OCI-LY7 (cell line): ENCODE data around the gene FNTB. TPM values are rescaled to one million over a fixed set of nuclear protein-coding genes. Genes with fewer than 3 reads are reported as not detected.

Source experiments
- BruUV-seq: library from RNA; stranded (reverse); fragments of 400-500 nt; replicated peaks from 2 replicates; lab custom pipeline; 2021; lab: Mats Ljungman, UMichigan
- CTCF ChIA-PET: fragments of 300-600 bp; sonication (Branson Sonifier 250); formaldehyde crosslinking; loops from one replicate; lab custom pipeline; 2022; ENCODE audit warnings: antibody characterized with exemption; ENCODE audit not compliant: unreplicated experiment; lab: Charles Lee
- POLR2A ChIA-PET: fragments of 300-600 bp; sonication (Branson Sonifier 250); formaldehyde crosslinking; loops from one replicate; lab custom pipeline; 2022; ENCODE audit warnings: antibody characterized with exemption; lab: Charles Lee
- DNase-seq: peaks from one replicate; pipeline ENCODE4 v3.0.0-alpha.2; 2015; ENCODE audit warnings: low spot score
- H2AFZ ChIP-seq: fragments of 200-600 bp; sonication (generic), shearing (Covaris generic); 2 replicates; pipeline ENCODE4 v1.6.1; 2014; ENCODE audit warnings: mild to moderate bottlenecking, antibody characterized with exemption, low read length, moderate library complexity
- H3K27ac ChIP-seq: fragments of 200-600 bp; sonication (generic); 2 replicates; pipeline ENCODE4 v1.5.1; 2014; ENCODE audit warnings: mixed run types, low read depth, mild to moderate bottlenecking, moderate library complexity, low read length, inconsistent platforms; ENCODE audit not compliant: poor library complexity, severe bottlenecking
- H3K36me3 ChIP-seq: fragments of 200-600 bp; sonication (generic); 2 replicates; pipeline ENCODE4 v1.6.1; 2014; ENCODE audit warnings: mild to moderate bottlenecking, antibody characterized with exemption, low read length, moderate library complexity, mixed read lengths; ENCODE audit not compliant: insufficient read depth
- H3K4me1 ChIP-seq: fragments of 200-600 bp; sonication (generic); 2 replicates; pipeline ENCODE4 v1.5.1; 2014; ENCODE audit warnings: mild to moderate bottlenecking, low read length; ENCODE audit not compliant: insufficient read depth, poor library complexity, severe bottlenecking
- H3K4me2 ChIP-seq: fragments of 200-600 bp; sonication (generic); 2 replicates; pipeline ENCODE4 v1.6.1; 2014; ENCODE audit warnings: mild to moderate bottlenecking, low read length
- H3K4me3 ChIP-seq: fragments of 200-600 bp; sonication (generic); 2 replicates; pipeline ENCODE4 v1.5.1; 2014; ENCODE audit warnings: mild to moderate bottlenecking, low read depth, low read length; ENCODE audit not compliant: poor library complexity, severe bottlenecking
- H3K79me2 ChIP-seq: fragments of 200-600 bp; sonication (generic); 2 replicates; pipeline ENCODE4 v1.6.1; 2016; ENCODE audit warnings: low read depth, mild to moderate bottlenecking, low read length, moderate library complexity, mixed read lengths; ENCODE audit not compliant: insufficient read depth
- H3K9me2 ChIP-seq: fragments of 200-600 bp; sonication (generic); 2 replicates; pipeline ENCODE4 v1.6.1; 2016; ENCODE audit warnings: mild to moderate bottlenecking, low read length, mixed read lengths; ENCODE audit not compliant: insufficient read depth
- H3K9me3 ChIP-seq: fragments of 200-600 bp; sonication (generic); 2 replicates; pipeline ENCODE4 v1.6.1; 2014; ENCODE audit warnings: mild to moderate bottlenecking, mixed run types, low read length, mixed read lengths
- H4K20me1 ChIP-seq: fragments of 200-600 bp; sonication (generic); 2 replicates; pipeline ENCODE4 v1.6.1; 2014; ENCODE audit warnings: mild to moderate bottlenecking, antibody characterized with exemption, low read length, moderate library complexity, mixed read lengths; ENCODE audit not compliant: insufficient read depth
- CTCF ChIP-seq: fragments of 200-600 bp; sonication (generic); conservative IDR thresholded peaks from 2 replicates; pipeline ENCODE4 v1.5.1; 2014; ENCODE audit warnings: mild to moderate bottlenecking, antibody characterized with exemption, low read length, moderate library complexity, mixed read lengths
- EZH2phosphoT487 ChIP-seq: fragments of 200-600 bp; sonication (generic); IDR thresholded peaks from 2 replicates; pipeline ENCODE4 v1.6.1; 2018; ENCODE audit warnings: low read depth, borderline replicate concordance, mild to moderate bottlenecking, mixed run types, antibody characterized with exemption, low read length, moderate library complexity, mixed read lengths
- intact Hi-C: fragments of 100-400 bp; cut with micrococcal nuclease; formaldehyde crosslinking; loops from one replicate; pipeline ENCODE4 v1.10.0; 2022; ENCODE audit not compliant: unreplicated experiment
- total RNA-seq, 2 experiments: library from RNA; depleted of rRNA in 1 of 2; stranded (reverse); fragments of >200 nt in 1 of 2; shearing (Covaris generic) in 1 of 2; gene quantifications; 2 replicates each; pipeline ENCODE4 v1.2.3, GENCODE V29; 2014 to 2022

FNTB gene
- total RNA-seq, 2 experiments from 2014 or later: 9.2 to 18.0 TPM

GRCh38 chr14:64966976-64967375, 19.7 kb upstream of the FNTB start:
- Histone ChIP-seq H3K4me2 (no peak overlapping the region), H3K9me2 (no peaks in the 10 kb centered on the region), H3K27ac (no peak overlapping the region), H3K79me2 (no peaks in the 10 kb centered on the region), H3K9me3 (no peaks in the 10 kb centered on the region), H2AFZ (no peak overlapping the region), H3K4me1 (peaks cover 11% of the 10 kb centered on the region), H3K4me3 (no peak overlapping the region), H4K20me1 (no peaks in the 10 kb centered on the region), H3K36me3 (no peaks in the 10 kb centered on the region)
- intact Hi-C loops: no loop called here
- TF ChIP-seq CTCF (no peak), EZH2phosphoT487 (no peak)
- BruUV-seq: no TSS peak
- no peak for DNase-seq
- CTCF ChIA-PET: no interaction called here
- POLR2A ChIA-PET: interaction anchor here (0.6 kb wide), 1 partner anchor 843 kb away, joined by 3 read pairs; no protein-coding TSS in a partner anchor

- no peak for DNase-seq
- ChIA-PET CTCF (no interaction called here), POLR2A (interaction anchor here (1.1 kb wide), 1 partner anchor 9 kb away, joined by 4 read pairs; no protein-coding TSS in a partner anchor)
- H3K4me2 ChIP-seq: no peak overlapping the region
- H3K4me1 ChIP-seq: peaks cover 11% of the 10 kb centered on the region
- H3K9me3 ChIP-seq: no peaks in the 10 kb centered on the region
- no TSS peak for BruUV-seq
- TF ChIP-seq CTCF: no peak
- no peak for TF ChIP-seq EZH2phosphoT487
- H3K4me3 ChIP-seq: no peak overlapping the region
- H3K27ac ChIP-seq: no peak overlapping the region
- no peaks in the 10 kb centered on the region; the same call in 1 of the 2 replicates for H4K20me1 ChIP-seq
- intact Hi-C loops: no loop called here
- H3K36me3 ChIP-seq: no peaks in the 10 kb centered on the region
- no peaks in the 10 kb centered on the region for H3K79me2 ChIP-seq
- no peaks in the 10 kb centered on the region for H3K9me2 ChIP-seq
- H2AFZ ChIP-seq: no peak overlapping the region
These were observed 18.5 kb upstream of the FNTB start for GRCh38 chr14:64968167-64968566.

GRCh38 chr14:64968651-64969050, 18.0 kb upstream of the FNTB start:
- H2AFZ ChIP-seq: no peak overlapping the region
- no peak overlapping the region for H3K4me3 ChIP-seq
- no peak overlapping the region for H3K4me2 ChIP-seq
- H3K27ac ChIP-seq: no peak overlapping the region
- ChIA-PET POLR2A (interaction anchor here (0.6 to 1.1 kb wide), 2 partner anchors 10 to 414 kb away, joined by 4 to 6 read pairs; no protein-coding TSS in a partner anchor), CTCF (no interaction called here)
- no peaks in the 10 kb centered on the region for H3K9me2 ChIP-seq
- no peaks in the 10 kb centered on the region for H3K9me3 ChIP-seq
- no peaks in the 10 kb centered on the region for H3K79me2 ChIP-seq
- TF ChIP-seq CTCF (no peak), EZH2phosphoT487 (no peak)
- DNase-seq: no peak
- H4K20me1 ChIP-seq: no peaks in the 10 kb centered on the region; the same call in 1 of the 2 replicates
- intact Hi-C loops: no loop called here
- H3K36me3 ChIP-seq: no peaks in the 10 kb centered on the region
- BruUV-seq: no TSS peak
- H3K4me1 ChIP-seq: peaks cover 11% of the 10 kb centered on the region
